A673 (cell line): ENCODE data around the gene ART1. TPM values are rescaled to one million over a fixed set of nuclear protein-coding genes. Genes with fewer than 3 reads are reported as not detected.

Experiments
- BruUV-seq: library from RNA; stranded (reverse); fragments of 400-500 nt; replicated peaks from 2 replicates; lab custom pipeline; 2021; lab: Mats Ljungman, UMichigan
- CTCF ChIA-PET: fragments of 300-600 bp; sonication (Branson Sonifier 250); formaldehyde crosslinking; loops from one replicate; lab custom pipeline; 2022; ENCODE audit warnings: antibody characterized with exemption; lab: Charles Lee
- POLR2A ChIA-PET: fragments of 300-600 bp; sonication (Branson Sonifier 250); formaldehyde crosslinking; loops from one replicate; lab custom pipeline; 2022; ENCODE audit warnings: antibody characterized with exemption; ENCODE audit not compliant: low non-redundant PET; lab: Charles Lee
- DNase-seq: peaks from one replicate; pipeline ENCODE4 v3.0.0-alpha.2; 2015; ENCODE audit warnings: low spot score
- H3K27ac ChIP-seq: fragments of 200-600 bp; sonication (generic); 2 replicates; pipeline ENCODE4 v1.5.1; 2016; ENCODE audit warnings: mixed run types, low read depth, mild to moderate bottlenecking, mixed read lengths, antibody characterized with exemption, low read length; ENCODE audit not compliant: poor library complexity, severe bottlenecking
- H3K27me3 ChIP-seq: fragments of 200-600 bp; sonication (generic); replicated peaks from 2 replicates; pipeline ENCODE4 v1.6.1; 2017; ENCODE audit warnings: mixed run types, low read depth, mild to moderate bottlenecking, mixed read lengths, antibody characterized with exemption, low read length; ENCODE audit not compliant: insufficient read depth, poor library complexity
- H3K36me3 ChIP-seq: fragments of 200-600 bp; sonication (generic); 2 replicates; pipeline ENCODE4 v1.6.1; 2016; ENCODE audit warnings: mixed run types, mild to moderate bottlenecking, mixed read lengths, antibody characterized with exemption, low read length; ENCODE audit not compliant: insufficient read depth, poor library complexity, severe bottlenecking
- H3K4me1 ChIP-seq: fragments of 200-600 bp; sonication (generic); 2 replicates; pipeline ENCODE4 v1.6.1; 2017; ENCODE audit warnings: mixed run types, mild to moderate bottlenecking, mixed read lengths, antibody characterized with exemption, low read length; ENCODE audit not compliant: insufficient read depth, poor library complexity, severe bottlenecking
- H3K4me3 ChIP-seq: fragments of 200-600 bp; sonication (generic); 2 replicates; pipeline ENCODE4 v1.5.1; 2016; ENCODE audit warnings: low read depth, mixed run types, mild to moderate bottlenecking, mixed read lengths, low read length; ENCODE audit not compliant: poor library complexity, severe bottlenecking
- H3K9me3 ChIP-seq: fragments of 200-600 bp; sonication (generic); 2 replicates; pipeline ENCODE4 v1.6.1; 2016; ENCODE audit warnings: mixed run types, low read depth, mild to moderate bottlenecking, mixed read lengths, antibody characterized with exemption, low read length; ENCODE audit not compliant: poor library complexity, severe bottlenecking
- EZH2 ChIP-seq: fragments of 200-600 bp; sonication (generic); IDR thresholded peaks from 2 replicates; pipeline ENCODE4 v1.6.1; 2017; ENCODE audit warnings: borderline replicate concordance, low read depth, mild to moderate bottlenecking, mixed read lengths, antibody characterized with exemption, low read length; ENCODE audit not compliant: poor library complexity, severe bottlenecking
- intact Hi-C: fragments of 100-400 bp; cut with micrococcal nuclease; formaldehyde crosslinking; loops from one replicate; pipeline ENCODE4 v1.10.0; 2022; ENCODE audit not compliant: unreplicated experiment
- total RNA-seq: library from RNA; stranded (reverse); gene quantifications from 2 replicates; pipeline ENCODE4 v1.2.3, GENCODE V29; 2021
- TF ChIP-seq, protein P1 (sequence below): fragments of 300-800, 200-600 bp; sonication (generic); conservative IDR thresholded peaks from 2 replicates; pipeline ENCODE4 v1.5.1; 2017; ENCODE audit warnings: low read depth, mild to moderate bottlenecking, antibody characterized with exemption, low read length, moderate library complexity, mixed read lengths

The ART1 gene
- total RNA-seq, 1 experiment from 2014 or later: not detected

GRCh38 chr11:3710485-3711259, 65.7 kb downstream of the ART1 start:
- Histone ChIP-seq H3K4me1 (no peaks in the 10 kb centered on the region), H3K27ac (no peak overlapping the region), H3K36me3 (peaks cover 45% of the 10 kb centered on the region), H3K9me3 (no peaks in the 10 kb centered on the region), H3K4me3 (no peak overlapping the region), H3K27me3 (no peaks in the 10 kb centered on the region)
- BruUV-seq: no TSS peak
- DNase-seq: no peak
- intact Hi-C loops: no loop called here
- ChIA-PET POLR2A (no interaction called here), CTCF (interaction anchor here (0.7 kb wide), 1 partner anchor 286 kb away, joined by 8 read pairs; no protein-coding TSS in a partner anchor)
- TF ChIP-seq, protein P1, sequence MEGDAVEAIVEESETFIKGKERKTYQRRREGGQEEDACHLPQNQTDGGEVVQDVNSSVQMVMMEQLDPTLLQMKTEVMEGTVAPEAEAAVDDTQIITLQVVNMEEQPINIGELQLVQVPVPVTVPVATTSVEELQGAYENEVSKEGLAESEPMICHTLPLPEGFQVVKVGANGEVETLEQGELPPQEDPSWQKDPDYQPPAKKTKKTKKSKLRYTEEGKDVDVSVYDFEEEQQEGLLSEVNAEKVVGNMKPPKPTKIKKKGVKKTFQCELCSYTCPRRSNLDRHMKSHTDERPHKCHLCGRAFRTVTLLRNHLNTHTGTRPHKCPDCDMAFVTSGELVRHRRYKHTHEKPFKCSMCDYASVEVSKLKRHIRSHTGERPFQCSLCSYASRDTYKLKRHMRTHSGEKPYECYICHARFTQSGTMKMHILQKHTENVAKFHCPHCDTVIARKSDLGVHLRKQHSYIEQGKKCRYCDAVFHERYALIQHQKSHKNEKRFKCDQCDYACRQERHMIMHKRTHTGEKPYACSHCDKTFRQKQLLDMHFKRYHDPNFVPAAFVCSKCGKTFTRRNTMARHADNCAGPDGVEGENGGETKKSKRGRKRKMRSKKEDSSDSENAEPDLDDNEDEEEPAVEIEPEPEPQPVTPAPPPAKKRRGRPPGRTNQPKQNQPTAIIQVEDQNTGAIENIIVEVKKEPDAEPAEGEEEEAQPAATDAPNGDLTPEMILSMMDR: no peak
- TF ChIP-seq EZH2: no peak

DNA sequence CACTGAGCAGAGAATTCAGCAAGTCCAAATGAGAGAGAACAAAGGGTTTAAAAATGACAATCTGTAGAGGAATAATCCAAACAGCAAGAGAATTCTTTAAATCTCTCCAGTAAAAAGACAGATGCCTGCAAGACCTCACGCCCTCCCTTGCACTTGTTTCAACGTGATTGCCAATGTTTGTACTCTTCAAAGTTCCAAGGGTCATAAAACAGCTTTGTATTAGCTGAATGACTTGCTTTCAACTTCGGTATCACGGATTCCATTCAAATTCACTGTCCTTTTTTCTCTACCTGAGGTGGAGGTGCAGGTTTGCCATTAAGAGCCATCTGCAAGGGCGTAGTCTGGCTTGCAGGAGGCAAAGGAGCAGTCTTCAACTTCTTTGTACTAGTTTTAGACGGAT, 67.3 kb downstream of the ART1 start:
- intact Hi-C loops: no loop called here
- POLR2A ChIA-PET: no interaction called here
- no peak overlapping the region for H3K4me3 ChIP-seq
- no peaks in the 10 kb centered on the region for H3K4me1 ChIP-seq
- BruUV-seq: no TSS peak
- TF ChIP-seq EZH2: no peak
- TF ChIP-seq, protein P1: no peak
- H3K9me3 ChIP-seq: no peaks in the 10 kb centered on the region
- H3K27me3 ChIP-seq: no peaks in the 10 kb centered on the region
- no peak overlapping the region for H3K27ac ChIP-seq
- CTCF ChIA-PET: no interaction called here
- peaks cover 48% of the 10 kb centered on the region for H3K36me3 ChIP-seq
- DNase-seq: no peak

Other genes starting within 250 kb of the ART1 start
- gene ART5, start 3.1 kb upstream of the ART1 start, total RNA-seq: not detected in 2 replicates
- gene CHRNA10, start 26.3 kb downstream of the ART1 start, total RNA-seq: 1.6 and 2.1 TPM in 2 replicates
- gene NUP98, start 152.4 kb downstream of the ART1 start, total RNA-seq: 74.8 and 82.4 TPM in 2 replicates
- 16.2 and 21.3 TPM in 2 replicates for gene PGAP2, start 163.4 kb downstream of the ART1 start, total RNA-seq
- 27.6 and 33.9 TPM in 2 replicates for gene RHOG, start 195.8 kb downstream of the ART1 start, total RNA-seq
- gene STIM1, start 210.5 kb downstream of the ART1 start, total RNA-seq: 14.2 and 18.6 TPM in 2 replicates